ENCODE results near the gene FAM217B.

- TF ChIP-seq CTCF (IDR thresholded peaks at IDR 0.05) (no peak), POLR2A (IDR thresholded peaks at IDR 0.05) (no peak)
Observed at GRCh38 chr20:59994697-59995122, 54.5 kb downstream of the FAM217B start.
